Neuronal stem cell (in vitro differentiated cells): ENCODE results near the gene PDK1.

Experiments used
- DNase-seq: peaks from one replicate; pipeline ENCODE4 v3.0.0-alpha.2; 2013; ENCODE audit warnings: low spot score
- H2AFZ ChIP-seq: one replicate; pipeline ENCODE4 v1.6.1; 2013; ENCODE audit warnings: mild to moderate bottlenecking, low read length, inconsistent platforms
- H2AK5ac ChIP-seq: 2 replicates; pipeline ENCODE4 v1.6.1; 2013; ENCODE audit warnings: low read depth, mild to moderate bottlenecking, inconsistent platforms, low read length, moderate library complexity, mixed read lengths
- H2BK120ac ChIP-seq: 2 replicates; pipeline ENCODE4 v1.6.1; 2013; ENCODE audit warnings: low read depth, mild to moderate bottlenecking, inconsistent platforms, low read length, moderate library complexity, mixed read lengths
- H2BK12ac ChIP-seq: one replicate; pipeline ENCODE4 v1.6.1; 2013; ENCODE audit warnings: low read length, inconsistent platforms
- H2BK15ac ChIP-seq: 2 replicates; pipeline ENCODE4 v1.6.1; 2013; ENCODE audit warnings: mild to moderate bottlenecking, low read length, inconsistent platforms, mixed read lengths
- H2BK5ac ChIP-seq: one replicate; pipeline ENCODE4 v1.6.1; 2013; ENCODE audit warnings: inconsistent platforms, mild to moderate bottlenecking, low read length, moderate library complexity
- H3K14ac ChIP-seq: one replicate; pipeline ENCODE4 v1.6.1; 2013; ENCODE audit warnings: low read length, inconsistent platforms
- H3K18ac ChIP-seq: 2 replicates; pipeline ENCODE4 v1.6.1; 2013; ENCODE audit warnings: low read length, inconsistent platforms
- H3K23ac ChIP-seq: 2 replicates; pipeline ENCODE4 v1.6.1; 2013; ENCODE audit warnings: low read depth, mild to moderate bottlenecking, mixed read lengths, low read length, inconsistent platforms; ENCODE audit not compliant: poor library complexity
- H3K27ac ChIP-seq: replicated peaks from 3 replicates; pipeline ENCODE4 v1.5.1; 2013; ENCODE audit warnings: low read length, inconsistent platforms
- H3K27me3 ChIP-seq, 3 experiments: 2 replicates each; pipeline ENCODE4 v1.6.1; 2013; ENCODE audit warnings: low read length in 3 of 3, mild to moderate bottlenecking in 2 of 3, inconsistent platforms in 1 of 3, low read depth in 1 of 3, mixed read lengths in 1 of 3, moderate library complexity in 1 of 3; ENCODE audit not compliant: control insufficient read depth in 3 of 3, insufficient read depth in 3 of 3
- H3K36me3 ChIP-seq, 2 donors: replicated peaks in 1 of 2; 2 replicates each; pipeline ENCODE4 v1.6.1; 2013; ENCODE audit warnings: low read length in 2 of 2; ENCODE audit not compliant: control insufficient read depth in 2 of 2, insufficient read depth in 2 of 2
- H3K4ac ChIP-seq: 2 replicates; pipeline ENCODE4 v1.6.1; 2013; ENCODE audit warnings: inconsistent platforms, mild to moderate bottlenecking, low read length, moderate library complexity
- H3K4me1 ChIP-seq, 2 donors: 1 replicate in 1 of 2; 2 replicates in 1 of 2; pipeline ENCODE4 v1.6.1; 2013; ENCODE audit warnings: low read length in 2 of 2, low read depth in 1 of 2; ENCODE audit not compliant: control insufficient read depth in 2 of 2, insufficient read depth in 1 of 2
- H3K4me2 ChIP-seq: one replicate; pipeline ENCODE4 v1.6.1; 2013; ENCODE audit warnings: mild to moderate bottlenecking, low read length, inconsistent platforms; ENCODE audit not compliant: insufficient read depth, poor library complexity, severe bottlenecking
- H3K4me3 ChIP-seq, 2 donors: 2 replicates each; pipeline ENCODE4 v1.5.1; 2013; ENCODE audit warnings: low read length in 2 of 2, mild to moderate bottlenecking in 2 of 2, inconsistent platforms in 1 of 2, moderate library complexity in 1 of 2
- H3K79me1 ChIP-seq: one replicate; pipeline ENCODE4 v1.6.1; 2013; ENCODE audit warnings: low read depth, mild to moderate bottlenecking, inconsistent platforms, low read length, moderate library complexity
- H3K9ac ChIP-seq: one replicate; pipeline ENCODE4 v1.6.1; 2013; ENCODE audit warnings: mild to moderate bottlenecking, low read depth, low read length, inconsistent platforms; ENCODE audit not compliant: poor library complexity
- H3K9me3 ChIP-seq, 2 donors: replicated peaks in 1 of 2; 2 replicates each; pipeline versions ENCODE3 to v1.6.1; 2013; ENCODE audit warnings: low read length in 2 of 2, mild to moderate bottlenecking in 2 of 2, inconsistent platforms in 1 of 2, low read depth in 1 of 2, mixed read lengths in 1 of 2, moderate library complexity in 1 of 2; ENCODE audit not compliant: control insufficient read depth in 2 of 2, insufficient read depth in 1 of 2
- H4K8ac ChIP-seq: one replicate; pipeline ENCODE4 v1.6.1; 2013; ENCODE audit warnings: low read depth, mild to moderate bottlenecking, inconsistent platforms, low read length, moderate library complexity
- H4K91ac ChIP-seq: one replicate; pipeline ENCODE4 v1.6.1; 2013; ENCODE audit warnings: low read length, low read depth, mild to moderate bottlenecking, inconsistent platforms; ENCODE audit not compliant: poor library complexity
- WGBS, 2 donors: extraction: QIAGEN DNeasy Blood & Tissue Kit; methylation state at CpG; one replicate each; pipeline ENCODE4 v1.1.7; 2013; ENCODE audit warnings: missing lambda C conversion rate in 2 of 2, mixed read lengths in 1 of 2; ENCODE audit not compliant: insufficient read length in 2 of 2, insufficient replicate concordance in 1 of 2; ENCODE audit errors: extremely low coverage in 2 of 2; 5-methylcytosine and 5-hydroxymethylcytosine counted together

The PDK1 gene

GRCh38 chr2:172613615-172614231 is 57.8 kb downstream of the PDK1 start:
- H3K36me3 ChIP-seq = no peaks in the 10 kb centered on the region
- H2AFZ ChIP-seq = no peak overlapping the region
- no peak overlapping the region for H3K9ac ChIP-seq
- H3K4me3 ChIP-seq = peak overlapping the region in 1 of 2 donors; percentile 40
- H4K91ac ChIP-seq = no peak overlapping the region
- H3K14ac ChIP-seq = no peak overlapping the region
- H3K27me3 ChIP-seq = no peaks in the 10 kb centered on the region
- peak overlapping the region; percentile 73 for H3K23ac ChIP-seq
- H2BK5ac ChIP-seq = no peak overlapping the region
- H3K4me2 ChIP-seq = no peak overlapping the region
- no peaks in the 10 kb centered on the region for H3K79me1 ChIP-seq
- no peak overlapping the region for H4K8ac ChIP-seq
- no peaks in the 10 kb centered on the region for H3K4me1 ChIP-seq
- WGBS, 2 donors = no CpG with 5 or more reads among the region's 10 CpGs
- H2BK15ac ChIP-seq = no peak overlapping the region
- no peak overlapping the region for H3K18ac ChIP-seq
- H3K4ac ChIP-seq = no peak overlapping the region
- H3K27ac ChIP-seq = no peak overlapping the region
- H2AK5ac ChIP-seq = peak overlapping the region; percentile 36
- no peaks in the 10 kb centered on the region for H3K9me3 ChIP-seq
- no peak overlapping the region for H2BK12ac ChIP-seq
- DNase-seq = no peak
- no peak overlapping the region for H2BK120ac ChIP-seq

- Histone ChIP-seq H2AK5ac (no peak overlapping the region), H3K79me1 (no peaks in the 10 kb centered on the region), H3K4me1 (no peaks in the 10 kb centered on the region), H3K36me3 (no peaks in the 10 kb centered on the region), H3K4me3 (no peak overlapping the region), H2AFZ (no peak overlapping the region), H2BK5ac (no peak overlapping the region), H3K18ac (no peak overlapping the region), H4K8ac (no peak overlapping the region), H2BK15ac (no peak overlapping the region), H3K9me3 (no peaks in the 10 kb centered on the region), H3K23ac (no peak overlapping the region), H3K27me3 (no peaks in the 10 kb centered on the region), H4K91ac (no peak overlapping the region), H3K4ac (no peak overlapping the region), H3K9ac (no peak overlapping the region), H2BK120ac (no peak overlapping the region), H3K27ac (no peak overlapping the region), H3K14ac (no peak overlapping the region), H3K4me2 (no peak overlapping the region), H2BK12ac (no peak overlapping the region)
- no peak for DNase-seq
- no CpG with 5 or more reads among the region's 6 CpGs for WGBS, 2 donors
Observed at GRCh38 chr2:172614932-172615331, 59.0 kb downstream of the PDK1 start.

GRCh38 chr2:172615727-172616261 is 59.9 kb downstream of the PDK1 start:
- H2AFZ ChIP-seq = no peak overlapping the region
- no peaks in the 10 kb centered on the region for H3K9me3 ChIP-seq
- H3K9ac ChIP-seq = no peak overlapping the region
- no peak overlapping the region for H4K91ac ChIP-seq
- no peak overlapping the region for H3K4ac ChIP-seq
- H3K4me3 ChIP-seq = no peak overlapping the region
- H3K18ac ChIP-seq = no peak overlapping the region
- H2BK5ac ChIP-seq = no peak overlapping the region
- no peak overlapping the region for H3K27ac ChIP-seq
- no peak overlapping the region for H3K4me2 ChIP-seq
- H2BK15ac ChIP-seq = no peak overlapping the region
- no peaks in the 10 kb centered on the region for H3K79me1 ChIP-seq
- no peak for DNase-seq
- H2AK5ac ChIP-seq = no peak overlapping the region
- H3K27me3 ChIP-seq = no peaks in the 10 kb centered on the region
- no peaks in the 10 kb centered on the region for H3K4me1 ChIP-seq
- H3K36me3 ChIP-seq = no peaks in the 10 kb centered on the region
- no peak overlapping the region for H4K8ac ChIP-seq
- WGBS, 2 donors = no CpG with 5 or more reads among the region's 5 CpGs
- no peak overlapping the region for H2BK120ac ChIP-seq
- no peak overlapping the region for H2BK12ac ChIP-seq
- H3K14ac ChIP-seq = no peak overlapping the region
- no peak overlapping the region for H3K23ac ChIP-seq

GRCh38 chr2:172617115-172617514 is 61.2 kb downstream of the PDK1 start:
- Histone ChIP-seq H3K4ac (no peak overlapping the region), H3K27me3 (no peaks in the 10 kb centered on the region), H2BK15ac (no peak overlapping the region), H3K9ac (no peak overlapping the region), H2BK5ac (no peak overlapping the region), H3K9me3 (no peaks in the 10 kb centered on the region), H3K4me2 (no peak overlapping the region), H3K23ac (no peak overlapping the region), H3K27ac (no peak overlapping the region), H2AK5ac (no peak overlapping the region), H3K36me3 (no peaks in the 10 kb centered on the region), H4K8ac (no peak overlapping the region), H2BK12ac (no peak overlapping the region), H3K79me1 (no peaks in the 10 kb centered on the region), H2AFZ (no peak overlapping the region), H2BK120ac (no peak overlapping the region), H3K4me1 (no peaks in the 10 kb centered on the region), H3K18ac (no peak overlapping the region), H4K91ac (no peak overlapping the region), H3K4me3 (no peak overlapping the region), H3K14ac (no peak overlapping the region)
- no CpG with 5 or more reads among the region's 2 CpGs for WGBS, 2 donors
- no peak for DNase-seq
